HepG2 (cell line): Measurements from ENCODE around the gene NCAPD2. TPM values are rescaled to one million over a fixed set of nuclear protein-coding genes. Genes with fewer than 3 reads are reported as not detected.

Source experiments
- CHD4 ChIP-seq: fragments of 200-600 bp; sonication (generic); IDR thresholded peaks from 2 replicates; pipeline ENCODE4 v1.7.0; 2017; ENCODE audit warnings: mild to moderate bottlenecking, low read length, borderline replicate concordance
- EED ChIP-seq: sonication (generic); formaldehyde crosslinking; IDR thresholded peaks from 2 replicates; pipeline ENCODE4 v1.5.0; 2020; ENCODE audit warnings: mild to moderate bottlenecking, missing genetic modification reagents
- EZH2 ChIP-seq: conservative IDR thresholded peaks from 2 replicates; pipeline ENCODE4 v1.6.1; 2012; ENCODE audit warnings: mild to moderate bottlenecking, low read depth, low read length, moderate library complexity
- FOXP4 ChIP-seq: sonication (generic); formaldehyde crosslinking; IDR thresholded peaks from 2 replicates; pipeline ENCODE4 v1.4.0; 2020; ENCODE audit warnings: missing genetic modification reagents
- GMEB2 ChIP-seq: IDR thresholded peaks from 2 replicates; pipeline ENCODE4 v1.6.1; 2016; ENCODE audit warnings: missing biosample characterization, missing genetic modification reagents, low read depth
- IRX3 ChIP-seq: sonication (generic); formaldehyde crosslinking; IDR thresholded peaks from 2 replicates; pipeline ENCODE4 v1.8.1; 2023; ENCODE audit warnings: mild to moderate bottlenecking, low read depth, missing genetic modification reagents, borderline replicate concordance
- KDM5B ChIP-seq: sonication (generic); formaldehyde crosslinking; IDR thresholded peaks from 2 replicates; pipeline ENCODE4 v1.4.0; 2020; ENCODE audit warnings: missing genetic modification reagents, mild to moderate bottlenecking, borderline replicate concordance
- KMT2A ChIP-seq: sonication (generic); formaldehyde crosslinking; IDR thresholded peaks from 2 replicates; pipeline ENCODE4 v1.4.0; 2020; ENCODE audit warnings: missing genetic modification reagents
- MED8 ChIP-seq: sonication (generic); formaldehyde crosslinking; IDR thresholded peaks from 2 replicates; pipeline ENCODE4 v1.8.1; 2023; ENCODE audit warnings: mild to moderate bottlenecking, missing genetic modification reagents; ENCODE audit not compliant: insufficient replicate concordance
- NCOA1 ChIP-seq: sonication (generic); formaldehyde crosslinking; IDR thresholded peaks from 2 replicates; pipeline ENCODE4 v1.9.0; 2021; ENCODE audit warnings: missing genetic modification reagents
- NFIB ChIP-seq: sonication (generic); formaldehyde crosslinking; IDR thresholded peaks from 2 replicates; pipeline ENCODE4 v1.9.0; 2021; ENCODE audit warnings: missing genetic modification reagents, mild to moderate bottlenecking, borderline replicate concordance
- RARG ChIP-seq: sonication (generic); formaldehyde crosslinking; IDR thresholded peaks from 2 replicates; pipeline ENCODE4 v1.4.0; 2020; ENCODE audit warnings: low read depth, mild to moderate bottlenecking, missing genetic modification reagents
- RBFOX2 ChIP-seq: fragments of 200-400 bp; formaldehyde crosslinking; IDR thresholded peaks from 2 replicates; pipeline ENCODE4 v1.6.1; 2017; ENCODE audit warnings: low read depth, mild to moderate bottlenecking, low read length
- SRSF1 ChIP-seq: fragments of 200-400 bp; formaldehyde crosslinking; optimal IDR thresholded peaks from 2 replicates; pipeline ENCODE3; 2017; ENCODE audit warnings: mild to moderate bottlenecking, low read depth, low read length, moderate library complexity
- TEAD2 ChIP-seq: sonication (generic); formaldehyde crosslinking; IDR thresholded peaks from 2 replicates; pipeline ENCODE4 v1.9.0; 2021; ENCODE audit warnings: missing genetic modification reagents
- ZNF124 ChIP-seq: sonication (generic); formaldehyde crosslinking; IDR thresholded peaks from 2 replicates; pipeline ENCODE4 v1.4.0; 2020; ENCODE audit warnings: missing genetic modification reagents
- ZNF709 ChIP-seq: sonication (generic); formaldehyde crosslinking; IDR thresholded peaks from 2 replicates; pipeline ENCODE4 v1.5.0; 2020; ENCODE audit warnings: mild to moderate bottlenecking, missing genetic modification reagents
- ZNF747 ChIP-seq: sonication (generic); formaldehyde crosslinking; IDR thresholded peaks from 2 replicates; pipeline ENCODE4 v1.8.1; 2023; ENCODE audit warnings: missing genetic modification reagents, mild to moderate bottlenecking, borderline replicate concordance
- polyA plus RNA-seq, 8 experiments: library from polyadenylated mRNA; depleted of rRNA in 3 of 8; stranded (reverse) in 7 of 8; unstranded in 1 of 8; fragments of >200 nt; fragmentation: Illumina TruSeq in 4 of 8; extraction: Trizol in 4 of 8; gene quantifications; 2 replicates each; pipeline versions ENCODE4 v1.2.1 to v1.2.3, GENCODE V29; 2011 to 2016; ENCODE audit warnings: low read depth in 4 of 8, missing spikeins in 1 of 8, mixed read lengths in 1 of 8; ENCODE audit not compliant: insufficient read depth in 1 of 8
- total RNA-seq, 5 experiments: library from RNA; depleted of rRNA; stranded (reverse); fragments of >200 nt; fragmentation: Illumina TruSeq; extraction: Trizol; gene quantifications; 2 replicates each; pipeline ENCODE4 v1.2.3, GENCODE V29; 2016; ENCODE audit warnings: low read depth in 1 of 5
- TF ChIP-seq, protein P1 (sequence below): sonication (generic); formaldehyde crosslinking; IDR thresholded peaks from 2 replicates; pipeline ENCODE4 v1.5.1; 2020; ENCODE audit warnings: missing genetic modification reagents, mild to moderate bottlenecking, borderline replicate concordance
- TF ChIP-seq, protein P2 (sequence below): sonication (generic); formaldehyde crosslinking; IDR thresholded peaks from 2 replicates; pipeline ENCODE4 v1.4.0; 2020; ENCODE audit warnings: missing genetic modification reagents, borderline replicate concordance

NCAPD2 gene
- total and polyA plus RNA-seq, 2 of the 13 experiments (the other 11 are each of a cell fraction or from before 2014, with no cell fraction given) = 51.1 to 65.6 TPM

- TF ChIP-seq MED8 (CRISPR knock-in tag) = no peak
- TF ChIP-seq, protein P1, sequence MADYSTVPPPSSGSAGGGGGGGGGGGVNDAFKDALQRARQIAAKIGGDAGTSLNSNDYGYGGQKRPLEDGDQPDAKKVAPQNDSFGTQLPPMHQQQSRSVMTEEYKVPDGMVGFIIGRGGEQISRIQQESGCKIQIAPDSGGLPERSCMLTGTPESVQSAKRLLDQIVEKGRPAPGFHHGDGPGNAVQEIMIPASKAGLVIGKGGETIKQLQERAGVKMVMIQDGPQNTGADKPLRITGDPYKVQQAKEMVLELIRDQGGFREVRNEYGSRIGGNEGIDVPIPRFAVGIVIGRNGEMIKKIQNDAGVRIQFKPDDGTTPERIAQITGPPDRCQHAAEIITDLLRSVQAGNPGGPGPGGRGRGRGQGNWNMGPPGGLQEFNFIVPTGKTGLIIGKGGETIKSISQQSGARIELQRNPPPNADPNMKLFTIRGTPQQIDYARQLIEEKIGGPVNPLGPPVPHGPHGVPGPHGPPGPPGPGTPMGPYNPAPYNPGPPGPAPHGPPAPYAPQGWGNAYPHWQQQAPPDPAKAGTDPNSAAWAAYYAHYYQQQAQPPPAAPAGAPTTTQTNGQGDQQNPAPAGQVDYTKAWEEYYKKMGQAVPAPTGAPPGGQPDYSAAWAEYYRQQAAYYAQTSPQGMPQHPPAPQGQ (CRISPR knock-in tag) = no peak
- TF ChIP-seq ZNF124 (CRISPR knock-in tag) = 0 out of 2 replicates have a peak, but pooled peaks have one; percentile 40
- peak; percentile 76 for TF ChIP-seq SRSF1
- TF ChIP-seq CHD4 = 0 out of 2 replicates have a peak, but pooled peaks have one; percentile 45
- TF ChIP-seq RARG (CRISPR knock-in tag) = no peak
- peak; percentile 83 for TF ChIP-seq RBFOX2
- TF ChIP-seq IRX3 (CRISPR knock-in tag) = no peak
- no peak for TF ChIP-seq NCOA1
- no peak for TF ChIP-seq TEAD2
- no peak for TF ChIP-seq FOXP4
- no peak for TF ChIP-seq EZH2
- TF ChIP-seq, protein P2, sequence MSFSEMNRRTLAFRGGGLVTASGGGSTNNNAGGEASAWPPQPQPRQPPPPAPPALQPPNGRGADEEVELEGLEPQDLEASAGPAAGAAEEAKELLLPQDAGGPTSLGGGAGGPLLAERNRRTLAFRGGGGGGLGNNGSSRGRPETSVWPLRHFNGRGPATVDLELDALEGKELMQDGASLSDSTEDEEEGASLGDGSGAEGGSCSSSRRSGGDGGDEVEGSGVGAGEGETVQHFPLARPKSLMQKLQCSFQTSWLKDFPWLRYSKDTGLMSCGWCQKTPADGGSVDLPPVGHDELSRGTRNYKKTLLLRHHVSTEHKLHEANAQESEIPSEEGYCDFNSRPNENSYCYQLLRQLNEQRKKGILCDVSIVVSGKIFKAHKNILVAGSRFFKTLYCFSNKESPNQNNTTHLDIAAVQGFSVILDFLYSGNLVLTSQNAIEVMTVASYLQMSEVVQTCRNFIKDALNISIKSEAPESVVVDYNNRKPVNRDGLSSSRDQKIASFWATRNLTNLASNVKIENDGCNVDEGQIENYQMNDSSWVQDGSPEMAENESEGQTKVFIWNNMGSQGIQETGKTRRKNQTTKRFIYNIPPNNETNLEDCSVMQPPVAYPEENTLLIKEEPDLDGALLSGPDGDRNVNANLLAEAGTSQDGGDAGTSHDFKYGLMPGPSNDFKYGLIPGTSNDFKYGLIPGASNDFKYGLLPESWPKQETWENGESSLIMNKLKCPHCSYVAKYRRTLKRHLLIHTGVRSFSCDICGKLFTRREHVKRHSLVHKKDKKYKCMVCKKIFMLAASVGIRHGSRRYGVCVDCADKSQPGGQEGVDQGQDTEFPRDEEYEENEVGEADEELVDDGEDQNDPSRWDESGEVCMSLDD (CRISPR knock-in tag) = no peak
- TF ChIP-seq ZNF709 = no peak; the same call in 1 of the 2 replicates
- 0 out of 2 replicates have a peak, but pooled peaks have one; percentile 42 for TF ChIP-seq EED
- TF ChIP-seq ZNF747 (CRISPR knock-in tag) = no peak
- no peak for TF ChIP-seq GMEB2 (CRISPR knock-in tag)
- no peak for TF ChIP-seq NFIB (CRISPR knock-in tag)
- 0 out of 2 replicates have a peak, but pooled peaks have one; percentile 8 for TF ChIP-seq KDM5B (CRISPR knock-in tag)
- TF ChIP-seq KMT2A = 0 out of 2 replicates have a peak, but pooled peaks have one; percentile 17
Measured at GRCh38 chr12:6493497-6494257, at the start of gene NCAPD2 (continued).
